HepG2 (cell line): ENCODE measurements around the gene TOB2. TPM values are rescaled to one million over a fixed set of nuclear protein-coding genes. Genes with fewer than 3 reads are reported as not detected.

Experiments
- BORCS8-MEF2B ChIP-seq: sonication (generic); formaldehyde crosslinking; IDR thresholded peaks from 2 replicates; pipeline ENCODE4 v1.8.0; 2022; ENCODE audit warnings: mild to moderate bottlenecking, missing genetic modification reagents
- HMGXB3 ChIP-seq: sonication (generic); formaldehyde crosslinking; IDR thresholded peaks from 2 replicates; pipeline ENCODE4 v1.4.0; 2020; ENCODE audit warnings: missing genetic modification reagents, borderline replicate concordance
- IKZF4 ChIP-seq: sonication (generic); formaldehyde crosslinking; IDR thresholded peaks from 2 replicates; pipeline ENCODE4 v1.5.1; 2020; ENCODE audit warnings: borderline replicate concordance, mild to moderate bottlenecking, low read depth, missing genetic modification reagents; ENCODE audit errors: not compliant biosample characterization
- KLF15 ChIP-seq: sonication (generic); formaldehyde crosslinking; IDR thresholded peaks from 2 replicates; pipeline ENCODE4 v1.8.1; 2023; ENCODE audit warnings: borderline replicate concordance, mild to moderate bottlenecking, inconsistent platforms, missing genetic modification reagents, mixed read lengths
- ZNF644 ChIP-seq: IDR thresholded peaks from 2 replicates; pipeline ENCODE4 v1.6.1; 2016; ENCODE audit warnings: low read depth
- ZNF687 ChIP-seq: sonication (generic); formaldehyde crosslinking; IDR thresholded peaks from 2 replicates; pipeline ENCODE4 v1.5.1; 2020; ENCODE audit warnings: mild to moderate bottlenecking, missing genetic modification reagents, moderate library complexity
- polyA plus RNA-seq, 8 experiments: library from polyadenylated mRNA; depleted of rRNA in 3 of 8; stranded (reverse) in 7 of 8; unstranded in 1 of 8; fragments of >200 nt; fragmentation: Illumina TruSeq in 4 of 8; extraction: Trizol in 4 of 8; gene quantifications; 2 replicates each; pipeline versions ENCODE4 v1.2.1 to v1.2.3, GENCODE V29; 2011 to 2016; ENCODE audit warnings: low read depth in 4 of 8, missing spikeins in 1 of 8, mixed read lengths in 1 of 8; ENCODE audit not compliant: insufficient read depth in 1 of 8
- total RNA-seq, 5 experiments: library from RNA; depleted of rRNA; stranded (reverse); fragments of >200 nt; fragmentation: Illumina TruSeq; extraction: Trizol; gene quantifications; 2 replicates each; pipeline ENCODE4 v1.2.3, GENCODE V29; 2016; ENCODE audit warnings: low read depth in 1 of 5
- TF ChIP-seq, protein P1 (sequence below): sonication (generic); formaldehyde crosslinking; IDR thresholded peaks from 2 replicates; pipeline ENCODE4 v1.5.0; 2020; ENCODE audit warnings: mild to moderate bottlenecking, missing genetic modification reagents, borderline replicate concordance
- TF ChIP-seq, protein P2 (sequence below): sonication (generic); formaldehyde crosslinking; IDR thresholded peaks from 2 replicates; pipeline ENCODE4 v1.4.0; 2020; ENCODE audit warnings: mild to moderate bottlenecking, missing genetic modification reagents, borderline replicate concordance

The TOB2 gene
- total and polyA plus RNA-seq, 2 of the 13 experiments (the other 11 are each of a cell fraction or from before 2014, with no cell fraction given): 12.2 to 13.7 TPM

GRCh38 chr22:41401781-41402648 is 44.6 kb downstream of the TOB2 start (continued):
- peak; percentile 58 for TF ChIP-seq ZNF687
- no peak for TF ChIP-seq KLF15 (CRISPR knock-in tag)
- TF ChIP-seq ZNF644 (CRISPR knock-in tag): no peak
- 0 out of 2 replicates have a peak, but pooled peaks have one; percentile 34 for TF ChIP-seq BORCS8-MEF2B
- TF ChIP-seq, protein P1, sequence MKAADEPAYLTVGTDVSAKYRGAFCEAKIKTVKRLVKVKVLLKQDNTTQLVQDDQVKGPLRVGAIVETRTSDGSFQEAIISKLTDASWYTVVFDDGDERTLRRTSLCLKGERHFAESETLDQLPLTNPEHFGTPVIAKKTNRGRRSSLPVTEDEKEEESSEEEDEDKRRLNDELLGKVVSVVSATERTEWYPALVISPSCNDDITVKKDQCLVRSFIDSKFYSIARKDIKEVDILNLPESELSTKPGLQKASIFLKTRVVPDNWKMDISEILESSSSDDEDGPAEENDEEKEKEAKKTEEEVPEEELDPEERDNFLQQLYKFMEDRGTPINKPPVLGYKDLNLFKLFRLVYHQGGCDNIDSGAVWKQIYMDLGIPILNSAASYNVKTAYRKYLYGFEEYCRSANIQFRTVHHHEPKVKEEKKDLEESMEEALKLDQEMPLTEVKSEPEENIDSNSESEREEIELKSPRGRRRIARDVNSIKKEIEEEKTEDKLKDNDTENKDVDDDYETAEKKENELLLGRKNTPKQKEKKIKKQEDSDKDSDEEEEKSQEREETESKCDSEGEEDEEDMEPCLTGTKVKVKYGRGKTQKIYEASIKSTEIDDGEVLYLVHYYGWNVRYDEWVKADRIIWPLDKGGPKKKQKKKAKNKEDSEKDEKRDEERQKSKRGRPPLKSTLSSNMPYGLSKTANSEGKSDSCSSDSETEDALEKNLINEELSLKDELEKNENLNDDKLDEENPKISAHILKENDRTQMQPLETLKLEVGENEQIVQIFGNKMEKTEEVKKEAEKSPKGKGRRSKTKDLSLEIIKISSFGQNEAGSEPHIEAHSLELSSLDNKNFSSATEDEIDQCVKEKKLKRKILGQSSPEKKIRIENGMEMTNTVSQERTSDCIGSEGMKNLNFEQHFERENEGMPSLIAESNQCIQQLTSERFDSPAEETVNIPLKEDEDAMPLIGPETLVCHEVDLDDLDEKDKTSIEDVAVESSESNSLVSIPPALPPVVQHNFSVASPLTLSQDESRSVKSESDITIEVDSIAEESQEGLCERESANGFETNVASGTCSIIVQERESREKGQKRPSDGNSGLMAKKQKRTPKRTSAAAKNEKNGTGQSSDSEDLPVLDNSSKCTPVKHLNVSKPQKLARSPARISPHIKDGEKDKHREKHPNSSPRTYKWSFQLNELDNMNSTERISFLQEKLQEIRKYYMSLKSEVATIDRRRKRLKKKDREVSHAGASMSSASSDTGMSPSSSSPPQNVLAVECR (CRISPR knock-in tag): no peak; the same call in 1 of the 2 replicates
- no peak for TF ChIP-seq IKZF4 (CRISPR knock-in tag)
- TF ChIP-seq, protein P2, sequence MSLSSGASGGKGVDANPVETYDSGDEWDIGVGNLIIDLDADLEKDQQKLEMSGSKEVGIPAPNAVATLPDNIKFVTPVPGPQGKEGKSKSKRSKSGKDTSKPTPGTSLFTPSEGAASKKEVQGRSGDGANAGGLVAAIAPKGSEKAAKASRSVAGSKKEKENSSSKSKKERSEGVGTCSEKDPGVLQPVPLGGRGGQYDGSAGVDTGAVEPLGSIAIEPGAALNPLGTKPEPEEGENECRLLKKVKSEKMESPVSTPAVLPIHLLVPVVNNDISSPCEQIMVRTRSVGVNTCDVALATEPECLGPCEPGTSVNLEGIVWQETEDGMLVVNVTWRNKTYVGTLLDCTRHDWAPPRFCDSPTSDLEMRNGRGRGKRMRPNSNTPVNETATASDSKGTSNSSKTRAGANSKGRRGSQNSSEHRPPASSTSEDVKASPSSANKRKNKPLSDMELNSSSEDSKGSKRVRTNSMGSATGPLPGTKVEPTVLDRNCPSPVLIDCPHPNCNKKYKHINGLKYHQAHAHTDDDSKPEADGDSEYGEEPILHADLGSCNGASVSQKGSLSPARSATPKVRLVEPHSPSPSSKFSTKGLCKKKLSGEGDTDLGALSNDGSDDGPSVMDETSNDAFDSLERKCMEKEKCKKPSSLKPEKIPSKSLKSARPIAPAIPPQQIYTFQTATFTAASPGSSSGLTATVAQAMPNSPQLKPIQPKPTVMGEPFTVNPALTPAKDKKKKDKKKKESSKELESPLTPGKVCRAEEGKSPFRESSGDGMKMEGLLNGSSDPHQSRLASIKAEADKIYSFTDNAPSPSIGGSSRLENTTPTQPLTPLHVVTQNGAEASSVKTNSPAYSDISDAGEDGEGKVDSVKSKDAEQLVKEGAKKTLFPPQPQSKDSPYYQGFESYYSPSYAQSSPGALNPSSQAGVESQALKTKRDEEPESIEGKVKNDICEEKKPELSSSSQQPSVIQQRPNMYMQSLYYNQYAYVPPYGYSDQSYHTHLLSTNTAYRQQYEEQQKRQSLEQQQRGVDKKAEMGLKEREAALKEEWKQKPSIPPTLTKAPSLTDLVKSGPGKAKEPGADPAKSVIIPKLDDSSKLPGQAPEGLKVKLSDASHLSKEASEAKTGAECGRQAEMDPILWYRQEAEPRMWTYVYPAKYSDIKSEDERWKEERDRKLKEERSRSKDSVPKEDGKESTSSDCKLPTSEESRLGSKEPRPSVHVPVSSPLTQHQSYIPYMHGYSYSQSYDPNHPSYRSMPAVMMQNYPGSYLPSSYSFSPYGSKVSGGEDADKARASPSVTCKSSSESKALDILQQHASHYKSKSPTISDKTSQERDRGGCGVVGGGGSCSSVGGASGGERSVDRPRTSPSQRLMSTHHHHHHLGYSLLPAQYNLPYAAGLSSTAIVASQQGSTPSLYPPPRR (CRISPR knock-in tag): no peak
- no peak for TF ChIP-seq HMGXB3 (CRISPR knock-in tag)
